NT2/D1 (cell line): ENCODE measurements around the gene CALY.

Source experiments
- SUZ12 ChIP-seq: IDR thresholded peaks from 2 replicates; pipeline ENCODE4 v1.6.1; 2011; ENCODE audit not compliant: insufficient read length, insufficient read depth; ENCODE audit errors: extremely low read depth
- YY1 ChIP-seq: IDR thresholded peaks from 2 replicates; pipeline ENCODE4 v1.6.1; 2011; ENCODE audit not compliant: insufficient read length, insufficient read depth

GRCh38 chr10:133303206-133303605, 33.5 kb downstream of the CALY start:
- TF ChIP-seq YY1 (no peak), SUZ12 (no peak)
